VCaP (cell line): Measurements from ENCODE around the gene GATD1.

ENCODE experiments used
- H3K27ac ChIP-seq: fragments of 450-650 bp; 2 replicates; pipeline ENCODE4 v1.5.1; 2017
- CTCF ChIP-seq: fragments of 450-650 bp; conservative IDR thresholded peaks from 2 replicates; pipeline ENCODE4 v1.5.1; 2017; ENCODE audit warnings: mild to moderate bottlenecking, moderate library complexity

GATD1 gene

GRCh38 chr11:816433-816779, 39.1 kb upstream of the GATD1 start:
- no peak for TF ChIP-seq CTCF
- no peak overlapping the region for H3K27ac ChIP-seq

GRCh38 chr11:815675-816432, 38.6 kb upstream of the GATD1 start:
- TF ChIP-seq CTCF: no peak
- H3K27ac ChIP-seq: no peak overlapping the region

- no peak for TF ChIP-seq CTCF
Measured at GRCh38 chr11:813456-814096, 36.3 kb upstream of the GATD1 start.

GRCh38 chr11:813072-813455, 35.8 kb upstream of the GATD1 start:
- no peak overlapping the region for H3K27ac ChIP-seq
- no peak for TF ChIP-seq CTCF

More at GRCh38 chr11:813456-814096, 36.3 kb upstream of the GATD1 start:
- no peak overlapping the region for H3K27ac ChIP-seq

GRCh38 chr11:812390-812789, 35.1 kb upstream of the GATD1 start:
- peak overlapping the region; percentile 94; the same call in 1 of the 2 replicates for H3K27ac ChIP-seq

GRCh38 chr11:811446-812245, 34.4 kb upstream of the GATD1 start:
- TF ChIP-seq CTCF: no peak
- H3K27ac ChIP-seq: peak overlapping the region; percentile 94; the same call in 1 of the 2 replicates

More at GRCh38 chr11:812390-812789, 35.1 kb upstream of the GATD1 start:
- no peak for TF ChIP-seq CTCF

- no peak for TF ChIP-seq CTCF
- peak overlapping the region; percentile 94 for H3K27ac ChIP-seq
Measured at GRCh38 chr11:810040-810567, 32.8 kb upstream of the GATD1 start.
